Psoas muscle (tissue), 8 donors: ENCODE results near the gene SAMD5. TPM values are rescaled to one million over a fixed set of nuclear protein-coding genes. Genes with fewer than 3 reads are reported as not detected.

Experiments used
- ATAC-seq, 4 donors: fragments of 200-7000 bp; cut with Tn5 transposase; one replicate each; pipeline ENCODE4 v1.9.1; 2020; ENCODE audit warnings: moderate library complexity in 3 of 4, mild to moderate bottlenecking in 2 of 4
- DNase-seq, 2 donors: peaks; one replicate each; pipeline ENCODE4 v3.0.0-alpha.2; 2020
- H3K27ac ChIP-seq: fragments of 200-600 bp; one replicate; pipeline ENCODE4 v1.8.0; 2022
- H3K27me3 ChIP-seq, 3 donors: fragments of 200-600 bp in 1 of 3; one replicate each; pipeline versions ENCODE4 v1.6.1 to v1.8.0; 2013 to 2022; ENCODE audit warnings: low read length in 2 of 3, mild to moderate bottlenecking in 2 of 3, moderate library complexity in 1 of 3; ENCODE audit not compliant: insufficient read depth in 3 of 3
- H3K36me3 ChIP-seq, 2 donors: fragments of 200-600 bp in 1 of 2; one replicate each; pipeline versions ENCODE4 v1.6.1 to v1.8.0; 2013 to 2022; ENCODE audit warnings: low read depth in 1 of 2, mild to moderate bottlenecking in 1 of 2, moderate library complexity in 1 of 2; ENCODE audit not compliant: insufficient read depth in 1 of 2
- H3K4me1 ChIP-seq: fragments of 200-600 bp; one replicate; pipeline ENCODE4 v1.8.0; 2022
- H3K4me3 ChIP-seq: fragments of 200-600 bp; one replicate; pipeline ENCODE4 v1.8.0; 2022; ENCODE audit warnings: mild to moderate bottlenecking
- H3K9me3 ChIP-seq: fragments of 200-600 bp; one replicate; pipeline ENCODE4 v1.8.0; 2022
- WGBS, 3 donors: extraction: QIAGEN DNeasy Blood & Tissue Kit; methylation state at CpG; one replicate each; pipeline versions ENCODE4 v1.1.6 to v1.1.7; 2013; 5-methylcytosine and 5-hydroxymethylcytosine counted together
- intact Hi-C, 2 donors: fragments of 100-400 bp; cut with DNase I; formaldehyde crosslinking; loops; one replicate each; pipeline versions ENCODE4 v1.11.0 to v1.14.2; 2022
- long read RNA-seq, 2 donors: library from polyadenylated mRNA; unstranded; transcript quantifications; one replicate each; pipeline ENCODE4 v2.0.0, GENCODE V29; 2021
- polyA plus RNA-seq, 3 donors: library from polyadenylated mRNA; stranded (reverse); fragments of 200-250 nt; gene quantifications; one replicate each; pipeline ENCODE4 v1.2.3, GENCODE V29; 2013
- total RNA-seq, 4 donors: library from RNA; stranded (reverse); fragmentation: NEBNext Ultra II Directional in 2 of 4; extraction: Animal tissue kit (Norgen Biotek cat#: 25700) in 2 of 4; gene quantifications; one replicate each; pipeline versions ENCODE4 v1.2.1 to v1.2.4, GENCODE V29; 2021 to 2023
- TF ChIP-seq, protein P1 (sequence below): fragments of 200-600 bp; IDR thresholded peaks from one replicate; pipeline ENCODE4 v1.8.0; 2022; ENCODE audit warnings: antibody characterized with exemption
- donor health status: healthy with polysubstance abuse.
- donor health status: DM: no; HTN: no; CAD: no; lungs with moderate emphysema.
- donor health status: Bipolar disorder and iron deficiency.
- donor health status: healthy.
- donor health status: DM: yes; HTN: yes; CAD: no.
- donor health status: DM: no; HTN: no; CAD: no.
- donor health status: DM: no; HTN: no; CAD: no.
- donor health status: DM: yes; HTN: yes; CAD: no.

Gene SAMD5
- total RNA-seq (under 1 TPM; 0.06 to 0.30 (median 0.20) TPM), polyA plus RNA-seq (under 1 TPM; 0.03 to 0.08 (median 0.04) TPM)
- long read RNA-seq, donor 1, result 0 reads
- long read RNA-seq, donor 2, result 0 reads

DNA sequence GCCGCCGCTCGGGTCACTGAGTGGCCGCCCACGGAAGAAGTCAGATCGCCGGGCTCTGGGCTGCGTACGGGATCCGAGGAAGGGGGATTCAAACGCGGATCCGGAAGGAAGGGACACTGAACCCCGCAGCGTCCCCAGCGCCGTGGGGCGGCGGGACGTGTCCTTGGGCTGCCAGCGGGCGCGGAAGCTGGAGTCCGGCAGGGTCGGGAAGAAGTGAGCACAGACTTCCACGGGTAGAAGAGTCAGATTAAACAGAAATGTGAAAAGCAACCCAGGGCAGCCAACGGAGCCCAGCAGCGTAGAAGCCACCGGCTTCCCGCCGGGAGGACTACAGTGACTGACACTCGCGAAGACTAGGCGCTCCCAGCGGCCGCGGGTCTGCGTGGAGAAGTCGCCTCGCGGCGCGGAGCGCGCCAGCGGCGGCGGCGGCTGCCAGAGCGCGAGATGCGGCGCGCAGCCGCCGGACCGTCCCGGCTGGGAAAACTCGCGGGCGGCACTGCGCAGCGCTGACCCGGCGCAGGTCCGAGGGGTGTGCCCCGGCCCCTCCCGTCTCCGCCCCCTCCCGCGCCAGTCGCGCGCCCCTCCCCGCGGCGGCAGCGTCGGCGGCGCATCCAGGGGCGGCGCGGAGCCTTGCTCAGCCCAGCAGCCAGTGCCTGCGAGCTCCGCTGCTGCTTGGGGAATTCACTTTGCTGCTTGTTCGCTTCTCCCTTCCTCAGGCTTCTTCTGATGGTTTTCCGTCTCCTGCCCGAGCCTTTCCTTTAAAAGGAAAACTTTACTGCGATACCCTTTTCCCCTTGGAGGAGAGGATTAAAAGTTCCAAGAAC lies at the start of gene SAMD5:
Gene SAMD5 (plus strand): TSS at position 649 of the 824 bp plus-strand sequence. CDS start 239 bp downstream, outside the sequence.
- Histone ChIP-seq H3K27ac (no peak within 1 kb of the TSS), H3K27me3 (peaks cover 0 to 68% (median 8%) of the 10 kb centered on the region in 3 donors), H3K36me3 (no peaks in the 10 kb centered on the region), H3K4me1 (peaks cover 9% of the 10 kb centered on the region), H3K9me3 (no peaks in the 10 kb centered on the region), H3K4me3 (peak within 1 kb of the TSS; percentile 74)
- DNase-seq, result peak; percentile 44 to 69
- WGBS, 3 donors, result 0 to 1% (median 0%) methylated on average over 59 to 89 of the region's 90 CpGs
- intact Hi-C loops, result loop anchor here (5.0 to 10.0 kb wide), 6 partner anchors 147 to 957 kb away; no protein-coding TSS in a partner anchor
- ATAC-seq, result peak; percentile 64 to 79 (median 70)
- TF ChIP-seq, protein P1, sequence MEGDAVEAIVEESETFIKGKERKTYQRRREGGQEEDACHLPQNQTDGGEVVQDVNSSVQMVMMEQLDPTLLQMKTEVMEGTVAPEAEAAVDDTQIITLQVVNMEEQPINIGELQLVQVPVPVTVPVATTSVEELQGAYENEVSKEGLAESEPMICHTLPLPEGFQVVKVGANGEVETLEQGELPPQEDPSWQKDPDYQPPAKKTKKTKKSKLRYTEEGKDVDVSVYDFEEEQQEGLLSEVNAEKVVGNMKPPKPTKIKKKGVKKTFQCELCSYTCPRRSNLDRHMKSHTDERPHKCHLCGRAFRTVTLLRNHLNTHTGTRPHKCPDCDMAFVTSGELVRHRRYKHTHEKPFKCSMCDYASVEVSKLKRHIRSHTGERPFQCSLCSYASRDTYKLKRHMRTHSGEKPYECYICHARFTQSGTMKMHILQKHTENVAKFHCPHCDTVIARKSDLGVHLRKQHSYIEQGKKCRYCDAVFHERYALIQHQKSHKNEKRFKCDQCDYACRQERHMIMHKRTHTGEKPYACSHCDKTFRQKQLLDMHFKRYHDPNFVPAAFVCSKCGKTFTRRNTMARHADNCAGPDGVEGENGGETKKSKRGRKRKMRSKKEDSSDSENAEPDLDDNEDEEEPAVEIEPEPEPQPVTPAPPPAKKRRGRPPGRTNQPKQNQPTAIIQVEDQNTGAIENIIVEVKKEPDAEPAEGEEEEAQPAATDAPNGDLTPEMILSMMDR, result no peak

- H3K27me3 ChIP-seq, result no peaks in the 10 kb centered on the region
- H3K4me1 ChIP-seq, result no peaks in the 10 kb centered on the region
- no peak for DNase-seq
- intact Hi-C loops, result no loop called here
- H3K27ac ChIP-seq, result no peak overlapping the region
- 74 to 83% (median 75%) methylated on average over 1 of the region's 1 CpG for WGBS, 3 donors
- no peak overlapping the region for H3K4me3 ChIP-seq
- H3K36me3 ChIP-seq, result no peaks in the 10 kb centered on the region
- TF ChIP-seq, protein P1, result no peak
- no peaks in the 10 kb centered on the region for H3K9me3 ChIP-seq
- no peak for ATAC-seq
These were observed 48.7 kb upstream of the SAMD5 start for GRCh38 chr6:147459780-147460179.

GRCh38 chr6:147463651-147464050 lies 44.8 kb upstream of the SAMD5 start:
- H3K27me3 ChIP-seq, result no peaks in the 10 kb centered on the region
- H3K4me1 ChIP-seq, result no peaks in the 10 kb centered on the region
- no peaks in the 10 kb centered on the region for H3K9me3 ChIP-seq
- WGBS, 3 donors, result 47 to 60% (median 52%) methylated on average over 1 of the region's 1 CpG
- intact Hi-C loops, result no loop called here
- DNase-seq, result no peak
- no peak overlapping the region for H3K4me3 ChIP-seq
- H3K27ac ChIP-seq, result no peak overlapping the region
- no peaks in the 10 kb centered on the region for H3K36me3 ChIP-seq
- no peak for ATAC-seq
- TF ChIP-seq, protein P1, result no peak

DNA sequence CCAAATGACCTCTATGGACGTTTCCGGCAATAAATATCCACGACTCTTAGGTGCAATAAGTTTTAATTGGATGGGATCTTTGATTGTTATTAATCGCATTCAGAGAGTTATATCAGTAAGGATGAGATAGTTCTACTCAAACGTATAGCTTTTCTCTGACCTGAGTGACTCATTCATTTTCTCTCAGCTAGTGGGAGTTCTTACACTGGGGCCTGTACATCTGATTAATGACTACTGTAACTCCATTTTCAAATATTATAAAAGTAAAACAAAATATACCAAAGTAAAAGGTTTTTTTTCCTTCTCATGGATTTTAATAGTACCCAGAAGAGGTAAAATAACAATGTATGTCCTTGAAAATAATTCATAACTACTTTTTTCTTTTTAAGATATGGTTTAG lies 41.1 kb upstream of the SAMD5 start:
- H3K36me3 ChIP-seq, result no peaks in the 10 kb centered on the region
- DNase-seq (no peak), ATAC-seq (no peak)
- no peak overlapping the region for H3K27ac ChIP-seq
- H3K4me3 ChIP-seq, result no peak overlapping the region
- WGBS, 3 donors, result 53 to 65% (median 61%) methylated on average over 5 of the region's 5 CpGs
- no peaks in the 10 kb centered on the region for H3K4me1 ChIP-seq
- TF ChIP-seq, protein P1, result no peak
- intact Hi-C loops, result no loop called here
- no peaks in the 10 kb centered on the region for H3K27me3 ChIP-seq
- no peaks in the 10 kb centered on the region for H3K9me3 ChIP-seq
